Measurements from ENCODE around the gene PPCS.

- TF ChIP-seq CREB1 (CRISPR knock-in tag; IDR thresholded peaks at IDR 0.05) (no peak; the same call in none of the 2 replicates), CTCF (IDR thresholded peaks at IDR 0.05) (no peak), ZNF423 (CRISPR knock-in tag; IDR thresholded peaks at IDR 0.05) (no peak), MAX (CRISPR knock-in tag; IDR thresholded peaks at IDR 0.05) (no peak; the same call in 1 of the 2 replicates), NFYB (CRISPR knock-in tag; conservative IDR thresholded peaks at IDR 0.05; ENCODE audit: low read depth) (no peak), ATF2 (CRISPR knock-in tag; IDR thresholded peaks at IDR 0.05; ENCODE audit: borderline replicate concordance, low read depth) (no peak), ETV6 (CRISPR knock-in tag; IDR thresholded peaks at IDR 0.05) (no peak), HMGXB4 (CRISPR knock-in tag; IDR thresholded peaks at IDR 0.05) (no peak; the same call in 1 of the 2 replicates), AFF4 (CRISPR knock-in tag; IDR thresholded peaks at IDR 0.05; ENCODE audit: borderline replicate concordance) (no peak), NR3C1 (CRISPR knock-in tag; conservative IDR thresholded peaks at IDR 0.05; ENCODE audit: low read depth) (no peak), E2F4 (CRISPR knock-in tag; IDR thresholded peaks at IDR 0.05; ENCODE audit: borderline replicate concordance, low read depth) (peak; percentile 65; the same call in 1 of the 2 replicates)
Measured at GRCh38 chr1:42456754-42457089, 379 bp downstream of the PPCS start.

Data from WTC11 (cell line).